GM21381 (cell line): ENCODE results near the gene CUL1.
A peak's percentile ranks its signal among the peaks of the same experiment; 100 is the strongest.

Source experiments
- ATAC-seq: cut with Tn5 transposase; IDR thresholded peaks from one replicate; pipeline ENCODE4 v1.9.1; 2021; ENCODE audit warnings: mild to moderate bottlenecking, moderate library complexity; ENCODE audit not compliant: unreplicated experiment

The CUL1 gene

DNA sequence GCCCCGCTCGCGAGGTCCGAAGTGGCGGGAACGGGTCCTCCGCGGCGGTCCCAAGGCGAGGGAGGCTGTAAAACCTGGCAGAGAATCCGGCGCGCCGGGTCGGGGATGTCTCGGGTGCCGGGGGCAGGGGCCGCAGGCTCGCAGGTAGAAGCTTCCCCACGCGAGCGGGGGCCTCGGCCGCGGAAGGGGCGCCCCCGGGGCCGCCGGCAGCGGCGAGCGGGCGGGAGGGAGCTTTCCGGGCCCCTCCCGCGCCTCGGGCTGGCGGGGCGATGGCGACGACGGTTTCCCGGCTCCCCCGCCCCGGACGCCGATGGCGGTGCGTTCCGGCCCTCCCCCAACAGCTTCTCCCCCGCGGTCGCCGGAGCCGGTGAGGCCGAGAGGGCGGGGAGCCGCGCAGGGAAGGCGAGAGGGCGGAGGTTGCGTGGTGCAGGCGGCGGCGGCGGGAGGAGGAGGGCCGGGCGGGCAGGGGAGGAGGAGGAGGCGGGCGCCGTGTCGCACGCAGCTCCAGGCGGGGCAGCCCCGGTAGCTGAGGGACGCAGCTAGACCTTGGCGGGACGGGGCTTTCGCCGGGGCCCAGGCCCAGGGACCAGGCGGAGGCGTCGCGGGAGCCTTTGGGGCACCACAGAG lies at the start of gene CUL1:
TSS of gene CUL1 (plus strand) at position 507 of the 627 bp plus-strand sequence. CDS start 31,220 bp downstream, outside the sequence.
- peak; percentile 64 for ATAC-seq

DNA sequence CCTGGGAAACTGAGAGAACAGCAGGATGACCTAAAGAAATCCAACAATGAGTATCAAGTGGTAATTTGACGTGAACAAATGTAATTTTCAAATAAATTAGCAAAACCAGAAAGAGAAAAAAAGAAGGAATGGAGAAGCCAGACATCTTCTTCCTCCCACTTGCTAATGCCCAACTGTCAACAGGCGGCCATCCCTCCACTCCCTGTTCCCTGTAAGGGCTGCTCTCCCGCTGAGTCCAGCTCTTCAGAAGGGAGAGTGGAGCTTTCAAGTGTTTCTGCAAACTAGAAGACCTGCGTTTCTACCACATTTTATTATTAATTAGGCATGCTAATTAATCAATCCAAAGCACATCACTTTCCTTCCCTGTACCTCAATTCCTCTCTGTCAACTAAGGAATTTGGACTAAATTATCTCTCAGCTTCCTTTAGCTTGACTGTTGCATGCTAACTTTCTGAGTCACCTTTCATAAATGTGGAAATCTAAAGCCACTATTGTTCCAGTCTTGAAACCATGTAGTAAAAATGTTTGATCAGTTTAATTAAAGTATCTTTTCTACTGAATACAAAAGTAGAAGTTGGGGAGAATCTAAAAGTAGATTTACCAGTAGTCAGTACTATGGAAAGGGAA lies 48.4 kb upstream of the CUL1 start:
- ATAC-seq: no peak

DNA sequence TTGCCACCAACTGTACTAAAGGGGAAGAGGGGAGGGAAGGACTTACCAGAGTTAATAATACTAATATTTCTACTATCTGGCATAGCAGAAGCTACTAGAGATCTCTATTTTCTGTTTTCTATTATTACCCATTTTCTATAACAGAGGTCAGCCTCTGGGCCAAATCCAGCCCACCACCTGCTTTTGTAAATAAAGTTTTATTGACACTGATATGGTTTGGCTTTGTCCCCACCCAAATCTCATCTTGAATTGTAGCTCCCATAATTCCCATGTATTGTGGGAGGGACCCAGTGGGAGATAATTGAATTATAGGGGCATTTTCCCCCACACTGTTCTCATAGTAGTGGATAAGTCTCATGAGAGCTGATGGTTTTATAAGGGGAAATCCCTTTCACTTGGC lies 45.9 kb upstream of the CUL1 start:
- ATAC-seq: no peak

DNA sequence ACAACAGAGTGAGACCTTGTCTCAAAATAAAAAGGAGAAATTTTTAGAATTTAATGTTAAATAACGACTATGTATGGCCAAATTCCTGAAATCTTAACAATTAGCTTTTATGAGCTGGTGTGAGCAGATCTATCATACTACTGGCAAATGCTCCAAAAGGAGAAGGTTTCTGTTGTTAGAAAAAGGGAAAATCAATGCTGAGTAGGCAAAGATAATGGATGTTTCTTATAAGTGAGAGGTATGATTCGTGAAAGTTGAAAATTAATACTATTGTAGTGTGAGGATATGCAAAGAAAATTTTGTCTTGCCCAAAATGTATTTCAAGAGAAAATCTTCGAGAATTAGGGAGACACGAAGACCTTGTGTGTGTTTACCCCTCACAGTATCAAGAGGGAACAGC lies 40.8 kb upstream of the CUL1 start:
- no peak for ATAC-seq

DNA sequence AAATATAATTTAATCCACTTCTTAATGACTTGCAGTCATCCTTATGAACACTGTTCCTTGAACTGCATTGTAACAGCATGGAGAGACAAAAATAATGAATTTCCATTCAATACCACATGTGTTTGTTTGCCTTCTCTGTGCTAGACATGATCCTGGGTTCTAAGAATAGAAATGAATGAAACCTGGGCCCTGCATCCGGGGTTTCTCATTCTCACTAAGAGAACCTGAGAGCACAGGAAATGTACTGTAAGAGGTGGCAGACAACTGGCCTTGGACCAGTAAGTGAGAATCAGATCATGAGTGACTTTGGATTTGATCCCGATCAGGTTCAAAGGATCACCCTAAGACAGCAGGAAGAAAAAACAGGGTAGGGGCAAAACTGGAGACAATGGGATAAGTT lies 37.2 kb upstream of the CUL1 start:
- no peak for ATAC-seq

DNA sequence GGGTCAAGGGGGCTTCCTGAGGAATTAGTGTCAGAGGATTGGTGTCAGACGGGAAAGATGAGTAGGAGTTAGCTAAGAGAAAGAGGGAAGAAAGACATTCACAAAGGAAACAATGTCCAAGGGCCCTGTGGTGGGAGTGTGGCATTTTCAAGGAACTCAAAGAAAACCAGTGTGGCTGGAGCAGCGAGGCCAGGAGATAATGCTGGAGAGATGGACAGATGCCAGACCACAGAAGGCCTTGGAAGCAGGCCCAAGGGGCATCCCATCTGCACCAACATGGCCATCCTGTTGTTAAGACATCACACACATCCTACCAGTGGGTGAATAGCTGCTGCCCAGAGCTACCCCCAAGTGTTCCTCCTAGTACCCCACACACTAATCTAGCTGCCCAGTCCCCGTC lies 36.1 kb upstream of the CUL1 start:
- ATAC-seq: no peak

DNA sequence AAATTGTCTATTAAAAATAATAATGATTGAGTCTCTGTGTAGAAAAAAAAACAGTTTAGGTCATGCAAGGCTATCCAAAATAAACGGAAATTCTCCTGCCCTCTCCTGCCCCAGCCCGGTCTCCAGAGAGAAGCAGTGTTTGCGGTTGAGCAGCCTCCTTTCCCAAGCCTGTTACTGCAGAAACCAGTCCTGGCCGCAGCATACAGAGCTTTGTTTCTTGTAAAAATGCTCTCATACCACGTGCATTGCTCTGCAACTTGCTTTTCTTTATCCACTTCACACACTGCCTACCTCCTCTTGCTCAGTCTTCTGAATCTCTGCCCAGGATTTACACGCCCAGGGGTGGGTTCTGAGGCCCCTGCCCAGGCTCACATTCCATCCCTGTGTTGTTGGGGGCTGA lies 34.4 kb upstream of the CUL1 start:
- no peak for ATAC-seq

DNA sequence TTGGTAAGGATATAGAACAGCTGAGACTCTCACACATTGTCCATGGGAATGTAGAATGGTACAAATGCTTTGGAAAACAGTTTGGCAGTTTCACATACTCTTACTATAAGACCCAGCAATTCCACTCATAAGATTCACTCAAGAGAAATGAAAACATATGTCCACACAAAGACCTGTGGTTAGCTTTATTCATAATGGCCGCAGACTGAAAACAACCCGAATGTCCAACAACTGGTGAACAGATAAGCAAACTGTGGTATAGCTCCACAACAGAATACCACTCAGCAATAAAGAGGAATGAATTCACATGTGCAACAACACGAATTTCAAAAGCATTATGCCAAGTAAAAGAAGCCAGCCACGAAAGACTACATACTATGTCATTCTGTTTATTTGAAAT lies 33.5 kb upstream of the CUL1 start:
- ATAC-seq: no peak

DNA sequence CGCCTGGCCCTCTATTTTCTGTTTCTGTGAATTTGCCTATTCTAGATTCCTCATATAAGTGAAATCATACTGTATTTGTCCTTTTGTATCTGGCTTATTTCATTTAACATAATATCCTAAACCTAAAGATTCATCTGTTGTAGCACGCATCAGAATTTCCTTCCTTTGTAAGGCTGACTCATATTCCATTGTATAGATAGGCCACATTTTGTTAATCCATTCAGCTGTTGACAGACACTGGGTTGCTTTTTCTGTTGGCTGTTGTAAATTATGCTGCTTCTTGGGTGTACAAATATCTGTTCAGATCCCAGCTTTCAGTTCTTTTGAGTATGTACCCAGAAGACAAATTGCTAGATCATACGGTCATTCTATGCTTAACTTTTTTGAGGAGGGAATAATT lies 28.8 kb upstream of the CUL1 start:
- ATAC-seq: no peak

DNA sequence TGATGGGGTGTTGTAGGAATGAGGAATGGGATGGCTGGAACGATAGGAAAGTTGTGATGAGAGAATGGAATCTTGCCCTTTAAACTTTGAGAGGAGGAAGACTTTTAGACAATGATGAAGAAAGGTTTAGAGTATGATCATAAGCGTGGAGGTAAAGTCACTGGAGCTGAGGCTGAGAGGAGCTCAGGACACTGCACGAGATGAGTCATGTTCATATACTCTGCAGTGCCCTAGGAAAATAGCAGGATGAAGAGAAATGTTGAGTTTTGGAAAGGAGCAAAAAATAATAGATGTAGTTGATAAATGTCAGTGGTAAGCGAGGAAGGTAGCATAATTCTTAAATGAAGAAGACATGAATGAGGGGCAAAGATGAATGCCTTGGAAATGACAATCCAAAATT lies 28.3 kb upstream of the CUL1 start:
- no peak for ATAC-seq

DNA sequence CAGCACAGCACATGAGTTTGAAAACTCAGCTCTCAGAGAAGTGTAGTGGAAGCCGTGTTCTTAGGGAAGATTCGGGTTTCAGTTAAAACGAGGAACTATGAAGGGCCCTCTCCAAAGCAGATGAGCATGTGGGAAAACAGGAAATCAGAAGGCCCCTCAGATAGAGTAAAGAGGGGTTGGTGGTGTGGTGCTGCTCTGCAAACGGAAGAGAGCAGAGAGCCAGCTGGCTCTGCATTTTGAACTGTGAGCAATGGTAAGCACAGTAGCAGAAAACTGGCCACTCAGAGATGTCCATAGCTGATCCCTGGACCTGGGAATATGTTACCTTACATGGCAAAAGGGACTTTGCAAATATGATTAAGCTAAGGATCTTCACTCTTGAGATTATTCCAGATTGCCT lies 27.9 kb upstream of the CUL1 start:
- ATAC-seq: no peak

DNA sequence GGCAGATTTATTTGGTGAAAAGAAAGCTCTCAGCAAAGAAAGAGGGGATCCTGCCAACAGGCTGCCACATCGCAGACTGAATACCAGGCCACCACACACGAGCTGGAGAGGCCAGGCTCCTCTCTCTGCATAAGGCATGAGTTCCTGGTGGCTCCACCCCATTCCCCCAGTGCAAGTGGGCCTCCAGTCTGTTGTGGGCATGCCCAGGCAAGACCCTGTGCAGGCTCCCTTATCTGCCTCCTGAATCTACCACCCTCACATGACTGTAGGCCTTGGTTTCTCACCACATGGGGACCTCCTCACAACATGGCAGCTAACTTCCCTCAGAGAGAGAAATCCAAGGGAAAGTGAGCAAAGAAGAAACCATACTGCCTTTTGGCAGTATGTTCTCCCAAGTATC lies 26.7 kb upstream of the CUL1 start:
- ATAC-seq: no peak

DNA sequence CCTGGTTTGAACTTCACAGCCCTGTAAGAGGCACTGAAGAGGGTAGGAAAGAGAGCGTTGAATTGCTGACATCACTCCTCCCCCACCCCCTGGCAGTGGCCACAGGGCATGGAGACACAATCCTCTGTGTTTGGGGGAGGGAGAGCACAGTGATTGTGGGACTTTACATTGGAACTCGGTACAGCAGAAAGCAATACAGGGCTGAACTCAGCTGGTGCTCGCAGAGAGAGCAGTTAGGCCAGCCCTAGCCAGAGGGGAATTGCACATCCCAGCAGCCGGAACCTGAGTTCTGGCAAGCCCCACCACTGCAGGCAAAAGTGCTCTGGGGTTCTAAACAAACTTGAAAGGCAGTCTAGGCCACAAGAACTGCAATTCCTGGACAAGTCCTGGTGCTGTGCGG lies 24.0 kb upstream of the CUL1 start:
- ATAC-seq: no peak

DNA sequence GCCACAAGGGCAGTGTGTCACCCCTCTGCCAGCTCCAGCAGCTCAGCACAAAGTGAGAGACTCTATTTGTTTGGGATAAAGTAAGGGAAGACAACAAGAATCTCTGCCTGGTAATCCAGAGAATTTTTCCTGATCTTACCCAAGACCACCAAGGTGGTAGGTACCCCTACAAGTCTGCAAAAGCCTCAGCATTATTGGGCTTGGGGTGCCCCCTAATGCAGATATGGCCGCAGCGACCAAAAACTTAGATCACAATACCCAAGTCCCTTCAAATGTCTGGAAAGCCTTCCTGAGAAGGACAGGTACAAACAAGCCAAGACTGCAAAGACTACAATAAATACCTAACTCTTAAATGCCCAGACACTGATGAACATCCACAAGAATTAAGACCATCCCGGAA lies 22.4 kb upstream of the CUL1 start:
- no peak for ATAC-seq

DNA sequence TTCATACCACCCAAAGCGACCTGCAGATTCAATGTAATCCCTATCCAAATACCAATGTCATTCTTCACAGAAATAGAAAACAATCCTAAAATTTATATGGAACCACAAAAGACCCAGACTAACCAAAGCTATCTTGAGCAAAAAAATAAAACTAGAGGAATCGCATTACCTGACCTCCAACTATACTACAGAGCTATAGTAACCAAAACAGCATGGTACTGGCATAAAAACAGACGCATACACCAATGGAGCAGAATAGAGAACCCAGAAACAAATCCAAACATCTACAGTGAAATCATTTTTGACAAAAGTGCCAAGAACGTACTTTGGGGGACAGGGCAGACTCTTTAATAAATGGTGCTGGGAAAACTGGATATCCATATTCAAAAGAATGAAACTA lies 16.9 kb upstream of the CUL1 start:
- no peak for ATAC-seq

DNA sequence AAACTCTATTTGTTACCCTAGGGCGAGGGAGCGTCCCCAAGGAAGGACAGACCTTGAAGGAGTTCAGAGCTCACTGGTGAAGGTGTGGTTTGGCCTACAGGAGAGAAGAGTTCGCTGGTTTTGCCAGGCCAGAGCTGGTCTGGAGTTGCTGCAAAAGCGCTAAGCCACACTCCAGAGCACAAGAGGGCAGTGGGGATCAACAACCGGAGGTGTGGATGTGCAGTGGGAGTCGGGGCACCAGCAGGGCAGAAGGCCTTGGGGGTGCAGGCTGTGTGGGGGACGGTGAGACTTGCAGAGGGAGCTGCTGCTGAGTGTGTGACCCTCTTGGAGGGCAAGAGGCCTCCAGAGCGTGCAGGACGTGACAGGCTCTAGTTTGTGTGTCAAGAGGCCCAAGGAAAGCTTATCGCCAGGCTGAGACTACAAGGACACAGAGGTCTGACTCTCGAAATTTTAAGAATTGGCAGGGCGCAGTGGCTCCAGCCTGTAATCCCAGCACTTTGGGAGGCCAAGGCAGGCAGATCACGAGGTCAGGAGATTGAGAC lies 14.3 kb upstream of the CUL1 start:
- ATAC-seq: no peak

DNA sequence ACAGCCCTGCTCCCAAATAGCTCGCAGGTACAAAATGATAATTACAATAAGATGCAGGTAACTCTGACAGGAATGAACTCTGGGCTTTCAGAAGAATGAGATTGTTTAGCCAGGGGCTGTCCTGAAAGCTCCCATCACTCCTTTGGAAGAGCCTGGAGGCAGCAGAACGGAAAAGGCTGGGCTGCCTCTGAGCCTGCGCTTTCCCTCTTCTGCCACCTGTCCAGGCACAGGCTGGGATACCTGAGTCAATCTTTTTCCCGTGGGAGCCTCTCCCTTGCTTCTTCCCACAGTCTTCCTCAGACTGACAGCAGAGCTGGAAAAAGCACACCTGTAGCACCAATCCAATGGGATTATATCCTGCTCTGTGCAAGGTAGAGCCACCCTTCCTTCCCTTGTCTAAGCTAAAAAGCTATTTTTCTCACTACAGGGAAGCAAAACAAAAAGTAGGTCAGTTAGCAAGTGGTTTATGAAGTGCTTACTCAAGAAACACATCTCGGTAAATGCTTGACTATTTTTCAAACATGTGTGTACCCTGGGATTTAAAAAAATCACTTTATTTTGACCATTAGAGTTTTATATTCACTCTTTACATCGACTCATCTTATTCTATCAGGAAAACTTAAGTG lies 12.3 kb upstream of the CUL1 start:
- ATAC-seq: no peak

DNA sequence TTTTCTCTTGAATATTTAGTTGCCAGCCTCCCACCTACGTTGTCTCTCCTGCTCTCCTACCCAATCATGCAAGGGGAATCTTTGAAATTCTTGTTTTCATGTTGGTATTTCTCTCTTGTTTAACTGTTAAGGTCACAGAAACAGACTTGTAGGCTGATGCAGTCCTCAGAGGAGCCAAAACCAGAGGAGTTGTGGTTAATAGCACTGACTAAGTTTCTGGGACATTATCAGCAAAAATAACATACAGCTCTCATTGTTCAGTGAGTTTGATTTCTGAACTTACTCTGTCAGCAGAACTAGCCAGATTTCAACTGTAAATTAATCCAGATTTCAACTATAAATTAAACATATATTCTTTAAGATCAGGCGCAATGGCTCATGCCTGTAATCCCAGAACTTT lies 11.1 kb upstream of the CUL1 start:
- no peak for ATAC-seq

DNA sequence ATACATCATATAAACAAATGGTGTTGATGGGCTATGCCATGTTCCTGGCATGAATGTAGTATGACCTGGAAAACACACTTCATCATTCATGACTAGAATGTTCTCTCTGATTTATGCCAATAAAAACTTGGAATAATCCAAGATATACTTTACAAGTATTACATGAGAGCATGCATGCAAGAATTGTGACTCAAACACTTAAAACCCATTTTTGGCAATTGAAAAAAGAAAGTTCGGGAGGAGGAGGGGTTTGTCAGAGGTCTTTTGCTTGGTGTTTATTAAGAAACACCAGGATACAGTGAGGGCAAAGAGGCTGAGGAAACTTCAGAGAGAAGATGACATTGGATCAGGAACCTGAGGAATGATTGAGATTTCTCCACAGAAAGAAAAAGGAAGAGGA lies 10.2 kb upstream of the CUL1 start:
- ATAC-seq: no peak

DNA sequence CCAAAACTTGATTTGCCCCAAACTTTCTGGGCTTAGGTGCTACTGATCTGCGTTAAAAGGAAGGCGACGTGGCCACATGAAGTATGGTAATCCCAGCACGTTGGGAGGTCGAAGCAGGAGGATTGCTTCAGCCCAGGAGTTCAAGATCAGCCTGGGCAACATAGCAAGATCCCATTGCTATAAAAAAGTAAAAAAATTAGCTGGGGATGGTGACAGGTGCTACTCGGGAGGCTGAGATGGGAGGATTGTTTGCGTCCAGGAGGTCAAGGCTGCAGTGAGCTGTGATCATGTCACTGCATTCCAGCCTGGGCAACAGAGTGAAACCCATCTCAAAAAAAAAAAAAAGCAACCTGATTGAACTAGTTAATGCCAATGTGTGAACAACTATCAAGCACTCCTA lies 5.1 kb upstream of the CUL1 start:
- no peak for ATAC-seq

DNA sequence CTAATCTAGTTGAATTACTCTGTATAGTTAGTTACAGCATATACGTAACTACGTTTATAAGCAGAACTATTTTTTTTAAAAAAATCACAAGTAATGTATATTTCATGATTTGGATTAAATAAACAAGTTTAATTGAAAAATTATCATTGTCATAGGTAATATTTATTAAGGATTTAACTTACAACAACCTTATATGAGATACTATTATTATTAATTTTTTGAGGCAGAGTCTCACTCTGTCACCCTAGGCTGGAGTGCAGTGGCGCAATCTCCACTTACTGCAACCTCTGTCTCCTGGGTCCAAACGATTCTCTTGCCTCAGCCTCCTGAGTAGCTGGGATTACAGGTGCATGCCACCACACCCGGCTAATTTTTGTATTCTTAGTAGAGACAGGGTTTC lies 4.1 kb upstream of the CUL1 start:
- ATAC-seq: no peak

DNA sequence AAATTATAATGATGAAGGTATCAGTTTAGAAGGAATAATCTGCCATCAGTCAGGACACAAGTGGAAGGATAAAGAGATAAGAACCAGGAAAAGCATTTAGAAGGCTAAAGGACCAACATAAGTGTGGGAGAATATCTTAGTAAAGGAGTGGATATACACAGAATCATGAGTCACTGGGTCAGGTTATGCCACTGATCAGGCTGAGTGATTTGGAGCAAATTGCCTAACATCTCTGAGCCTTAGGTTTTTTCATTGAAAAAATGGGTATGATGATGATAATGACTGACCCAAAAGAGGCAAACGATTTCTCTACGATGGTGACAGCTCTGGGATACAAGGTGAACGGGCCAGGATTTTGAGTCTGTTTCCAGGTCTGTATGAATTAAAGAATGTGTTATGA lies 2.8 kb upstream of the CUL1 start:
- ATAC-seq: no peak
